Caki2 (cell line): ENCODE measurements around the gene MAP2K1. TPM values are rescaled to one million over a fixed set of nuclear protein-coding genes. Genes with fewer than 3 reads are reported as not detected.

Source experiments
- DNase-seq: peaks from one replicate; pipeline ENCODE4 v3.0.0-alpha.2; 2015; ENCODE audit warnings: low read depth
- in situ Hi-C: cut with HindIII; loops from 2 replicates; pipeline ENCODE4 v1.10.0; 2016; ENCODE audit warnings: low sequenced_read_pairs, low pct_unique_long_range_greater_than_20kb, mixed read lengths
- total RNA-seq: library from RNA; depleted of rRNA; stranded (reverse); fragments of >200 nt; shearing (Covaris generic); gene quantifications from 2 replicates; pipeline ENCODE4 v1.2.3, GENCODE V29; 2014; ENCODE audit warnings: low replicate concordance

Gene MAP2K1
- total RNA-seq, 1 experiment from 2014 or later, result 10.0 TPM

- no peak for DNase-seq
- in situ Hi-C loops, result no loop called here
These were observed 24.5 kb downstream of the MAP2K1 start for GRCh38 chr15:66411190-66411589.

DNA sequence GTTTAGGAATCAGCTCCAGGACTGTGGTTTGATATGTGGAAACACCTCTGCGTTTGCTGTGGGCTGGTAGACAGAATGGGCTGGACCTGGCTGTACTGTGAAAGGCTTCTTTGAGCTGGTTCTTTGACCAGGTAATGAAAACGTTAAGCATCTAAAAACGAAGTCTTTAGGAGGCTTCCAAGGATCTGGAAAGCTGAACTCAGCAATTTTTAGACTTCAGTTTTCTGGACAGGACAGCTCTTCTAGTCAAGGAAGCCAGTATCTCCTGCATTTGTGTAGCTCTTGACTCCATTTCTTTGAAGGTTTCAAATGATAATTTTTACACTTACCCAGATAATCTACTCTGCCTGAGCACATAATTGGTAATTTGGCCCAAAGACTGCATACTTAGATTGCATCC is 25.5 kb downstream of the MAP2K1 start:
- DNase-seq, result no peak
- in situ Hi-C loops, result no loop called here

GRCh38 chr15:66413579-66413978 is 26.9 kb downstream of the MAP2K1 start:
- DNase-seq, result no peak
- in situ Hi-C loops, result no loop called here

GRCh38 chr15:66415360-66415759 is 28.6 kb downstream of the MAP2K1 start:
- in situ Hi-C loops, result no loop called here
- DNase-seq, result no peak

GRCh38 chr15:66417736-66418135 is 31.0 kb downstream of the MAP2K1 start:
- in situ Hi-C loops, result no loop called here
- no peak for DNase-seq

DNA sequence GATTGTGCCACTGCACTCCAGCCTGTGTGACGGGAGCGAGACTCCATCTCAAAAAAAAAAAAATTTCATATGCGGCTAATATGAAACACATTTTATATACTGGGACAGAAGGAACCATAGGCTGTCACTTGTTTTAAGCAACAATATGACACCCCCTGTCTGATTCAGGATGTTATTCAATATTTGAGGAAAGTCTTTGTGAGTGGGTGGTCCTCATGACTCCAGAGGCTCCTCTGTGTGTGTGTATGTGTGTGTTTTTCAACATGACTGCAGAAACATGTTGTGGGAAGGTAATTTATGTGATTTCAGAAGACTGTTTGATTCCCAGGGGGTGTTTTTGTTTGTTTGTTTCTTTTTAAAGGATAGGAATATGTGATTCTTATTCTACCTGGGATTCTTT is 32.8 kb downstream of the MAP2K1 start:
- no peak for DNase-seq
- in situ Hi-C loops, result no loop called here

DNA sequence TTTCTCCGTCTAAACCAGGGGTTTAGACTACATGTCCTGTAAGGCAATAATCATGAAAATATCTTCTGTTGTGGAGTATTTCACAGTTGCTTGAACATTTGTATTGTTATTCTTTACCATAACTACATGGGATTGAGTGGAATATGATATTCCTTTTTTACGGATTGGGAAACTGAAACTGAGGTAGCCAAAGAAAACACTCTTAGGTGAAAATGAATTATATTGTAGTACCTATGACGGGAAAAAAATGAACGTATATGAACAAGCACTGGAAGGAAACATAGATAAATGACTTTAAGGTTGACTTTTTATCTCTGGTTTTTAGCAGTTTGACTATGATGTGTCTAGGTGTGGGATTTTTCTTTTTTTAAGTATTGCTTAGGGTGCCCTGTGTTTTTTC is 35.6 kb downstream of the MAP2K1 start:
- DNase-seq, result no peak
- in situ Hi-C loops, result no loop called here

- in situ Hi-C loops, result no loop called here
- DNase-seq, result no peak
These were observed 36.4 kb downstream of the MAP2K1 start for GRCh38 chr15:66423149-66423548.

GRCh38 chr15:66424963-66425612 is 38.4 kb downstream of the MAP2K1 start:
- in situ Hi-C loops, result no loop called here
- no peak for DNase-seq

GRCh38 chr15:66425837-66426236 is 39.1 kb downstream of the MAP2K1 start:
- no peak for DNase-seq
- in situ Hi-C loops, result no loop called here

GRCh38 chr15:66429117-66429516 is 42.4 kb downstream of the MAP2K1 start:
- in situ Hi-C loops, result no loop called here
- DNase-seq, result no peak

DNA sequence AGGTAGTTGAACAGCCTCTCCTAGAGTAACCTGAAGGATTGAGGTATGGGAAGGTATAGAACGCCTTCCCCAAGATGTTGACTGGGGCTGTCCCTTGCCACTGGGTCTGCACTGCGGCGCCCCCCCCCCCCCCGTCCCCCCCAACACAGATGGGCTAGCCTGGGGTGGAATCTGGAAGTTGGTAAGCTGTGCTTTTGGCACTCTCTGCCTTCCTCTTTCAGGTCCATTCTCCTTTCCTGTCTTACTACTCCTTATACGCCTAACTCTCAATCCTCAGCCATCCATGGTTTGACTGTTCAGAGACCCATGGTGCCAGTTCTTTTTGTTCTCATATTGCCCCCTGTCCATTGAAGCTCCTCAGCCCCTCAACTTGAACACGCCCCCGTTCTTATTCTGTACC is 42.8 kb downstream of the MAP2K1 start:
- in situ Hi-C loops, result no loop called here
- DNase-seq, result no peak

GRCh38 chr15:66430627-66431255 is 44.0 kb downstream of the MAP2K1 start:
- DNase-seq, result no peak
- in situ Hi-C loops, result no loop called here

DNA sequence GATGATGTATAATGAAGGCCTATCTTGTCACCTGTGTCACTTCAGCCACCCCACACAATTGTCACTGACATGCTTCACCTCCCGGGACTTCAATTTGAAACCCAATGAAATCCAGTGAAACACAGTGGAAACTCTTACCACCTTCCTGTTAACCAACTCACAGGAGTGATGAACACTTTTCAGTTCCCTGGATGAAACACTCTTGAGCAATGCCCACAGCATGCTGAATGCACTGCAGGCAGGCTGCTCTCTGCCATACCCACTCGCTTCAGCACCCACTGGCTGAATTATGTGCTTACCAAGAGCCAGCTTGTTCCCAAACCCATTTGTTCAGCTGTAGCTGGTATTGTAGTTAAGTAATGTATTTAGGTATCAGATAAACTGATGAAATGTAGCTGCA is 47.0 kb downstream of the MAP2K1 start:
- in situ Hi-C loops, result no loop called here
- no peak for DNase-seq

DNA sequence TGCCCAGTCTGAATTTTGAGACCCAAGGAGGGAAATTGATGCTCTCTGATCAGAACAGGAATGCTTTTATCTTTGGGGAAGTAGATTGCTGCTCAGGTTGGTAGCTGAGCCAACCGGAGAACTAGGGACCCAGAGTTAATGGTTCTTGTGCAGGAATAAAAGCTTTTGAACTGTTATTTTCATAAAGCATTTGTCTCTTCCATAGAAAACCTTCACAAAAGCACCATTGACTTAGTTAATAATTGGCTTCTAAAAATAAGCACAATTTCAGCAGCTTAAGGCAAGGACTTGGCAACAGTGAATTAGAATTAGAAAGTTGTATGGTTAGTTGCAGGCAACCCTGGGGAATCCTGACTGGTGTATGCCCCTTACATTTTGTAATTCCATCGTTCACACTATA is 53.8 kb downstream of the MAP2K1 start:
- in situ Hi-C loops, result no loop called here

GRCh38 chr15:66452420-66452819 is 65.7 kb downstream of the MAP2K1 start:
- no peak for DNase-seq
- in situ Hi-C loops, result no loop called here

More for the DNA sequence above, 53.8 kb downstream of the MAP2K1 start:
- DNase-seq, result no peak

GRCh38 chr15:66452971-66453580 is 66.4 kb downstream of the MAP2K1 start:
- DNase-seq, result no peak
- in situ Hi-C loops, result no loop called here

DNA sequence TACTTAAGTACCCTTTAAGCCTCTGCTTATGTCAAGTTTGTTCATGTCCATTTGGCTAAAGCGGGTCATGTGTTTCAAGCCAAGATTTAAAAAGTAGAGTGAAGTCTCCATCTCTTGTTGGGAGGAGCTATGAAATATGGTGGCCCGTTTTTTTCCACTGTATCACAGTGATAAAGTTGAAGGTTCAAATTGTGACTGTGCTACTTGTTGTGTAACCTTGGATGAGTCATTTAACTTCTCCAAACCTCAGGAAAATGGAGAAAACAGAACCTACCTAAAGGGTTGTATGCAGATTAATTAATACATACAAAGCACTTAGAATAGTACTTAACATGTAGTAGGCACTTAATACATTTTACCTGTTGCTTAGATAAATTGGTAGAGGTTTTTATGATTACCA is 67.4 kb downstream of the MAP2K1 start:
- in situ Hi-C loops, result no loop called here
- no peak for DNase-seq

- no peak for DNase-seq
- in situ Hi-C loops, result no loop called here
These were observed 69.5 kb downstream of the MAP2K1 start for GRCh38 chr15:66456211-66456610.
